ENCODE measurements around the gene HOXB2.

HOXB2 gene

DNA sequence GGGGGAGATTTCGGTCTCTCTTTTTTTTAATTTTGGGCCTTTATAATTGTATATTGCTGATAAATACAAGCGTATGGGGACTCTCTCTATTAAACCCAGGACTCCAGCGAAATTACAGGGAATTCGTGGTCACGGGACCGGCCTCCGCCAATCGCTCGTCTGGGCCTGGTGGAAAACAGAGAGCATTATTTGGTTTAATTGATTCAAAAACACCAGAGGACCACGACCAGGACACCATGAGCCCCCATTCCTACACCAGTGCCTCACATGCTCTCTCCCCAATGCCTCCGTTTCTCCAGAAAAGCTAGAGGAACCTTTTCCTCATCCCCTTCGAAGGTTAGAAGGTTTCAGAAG, at the start of gene HOXB2:
Gene HOXB2 (minus strand): TSS at position 88 of the 354 bp plus-strand sequence. CDS start 198 bp downstream, outside the sequence.
- no peak for DNase-seq (ENCODE audit: low read depth)

DNA sequence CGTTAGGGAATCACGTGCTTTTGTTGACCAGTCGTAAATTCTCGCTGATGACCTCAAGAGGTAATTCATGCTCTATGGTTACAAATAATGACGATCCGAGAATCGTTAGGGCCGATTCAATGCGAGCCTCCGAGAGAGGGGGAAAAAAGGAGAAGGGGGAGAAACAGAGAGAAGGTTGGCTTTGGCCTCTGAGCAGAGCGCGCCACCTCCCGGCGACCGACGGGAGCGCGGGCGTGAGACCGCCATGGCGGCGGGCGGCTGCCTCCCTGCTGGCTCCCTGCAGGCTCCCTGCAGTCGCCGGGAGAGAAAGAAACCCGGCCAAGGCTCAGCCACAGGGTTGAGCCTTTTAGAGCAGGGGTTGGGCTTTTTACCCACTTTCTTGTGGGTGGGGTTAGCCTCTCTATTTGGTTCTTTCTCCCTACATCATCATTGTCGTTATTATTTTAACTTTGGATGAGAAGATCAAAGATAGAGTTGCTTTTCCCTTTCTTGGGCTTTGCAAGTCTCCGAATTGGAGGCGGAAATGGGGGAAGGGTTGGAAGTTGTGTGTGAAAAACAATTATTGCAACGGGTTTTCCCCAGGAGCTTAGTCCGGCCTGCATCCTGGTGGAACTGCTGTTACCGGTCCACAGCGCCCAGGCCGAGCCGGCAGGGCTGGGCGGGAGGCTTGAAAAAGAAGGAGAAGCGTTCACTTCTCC, 49.1 kb upstream of the HOXB2 start:
- DNase-seq (ENCODE audit: low read depth) = peak; percentile 73

DNA sequence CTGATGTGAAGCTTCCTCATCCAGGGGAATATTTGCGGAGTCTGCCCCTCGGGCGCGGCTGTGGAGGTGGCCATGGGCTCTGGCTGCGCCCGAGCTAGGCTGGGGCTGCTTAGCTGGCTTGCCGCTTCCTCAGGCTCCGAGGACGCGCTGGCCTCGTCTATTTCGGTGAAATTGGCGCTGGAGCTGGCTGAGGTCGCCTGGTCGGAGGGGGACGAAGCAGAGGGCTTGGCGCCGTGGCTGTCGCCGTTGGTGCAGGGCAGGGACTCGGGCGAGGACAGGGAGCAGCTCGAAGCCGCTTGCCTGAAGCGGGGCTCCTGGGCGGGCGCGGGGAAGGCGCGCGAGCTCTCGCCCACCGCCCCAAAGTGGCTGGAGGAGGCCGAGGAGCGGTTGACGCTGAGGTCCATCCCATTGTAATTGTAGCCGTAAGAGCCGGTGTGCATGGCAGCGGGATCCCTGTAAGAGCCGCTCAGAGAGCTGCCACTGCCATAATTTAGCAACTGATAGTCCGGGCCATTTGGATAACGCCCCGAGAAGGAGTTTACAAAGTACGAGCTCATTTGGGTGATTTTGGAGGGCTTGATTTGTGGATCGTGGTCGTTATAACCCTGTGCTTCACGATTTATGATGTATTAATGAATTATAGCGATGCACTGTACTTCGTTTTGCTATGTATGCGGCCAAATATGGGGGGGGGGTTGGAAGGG, 48.4 kb upstream of the HOXB2 start, which contains the start of gene HOXB5:
Gene HOXB5 (minus strand): TSS at position 654 of the 704 bp plus-strand sequence. CDS start 97 bp downstream, at position 557.
- no peak for DNase-seq (ENCODE audit: low read depth)

DNA sequence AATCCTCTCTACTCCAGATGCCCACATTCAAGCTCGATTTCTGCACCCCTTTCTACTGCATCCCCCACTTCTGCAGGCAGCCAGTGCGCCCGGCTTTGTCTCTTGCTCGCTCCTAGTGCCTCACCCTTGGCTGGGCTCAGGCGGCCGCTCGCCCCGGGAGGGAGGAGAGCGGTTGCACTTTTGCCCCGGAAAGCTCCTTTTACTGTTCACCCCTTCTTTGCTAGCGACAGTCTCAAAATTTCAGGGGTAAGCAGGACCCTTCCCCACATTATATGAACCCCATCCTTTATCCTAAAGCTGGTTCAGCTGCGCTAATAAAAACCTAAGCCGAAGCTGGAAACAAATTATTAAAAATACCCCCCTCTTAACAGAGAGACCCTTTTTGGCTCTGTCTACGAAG, 47.7 kb upstream of the HOXB2 start:
- DNase-seq (ENCODE audit: low read depth) = no peak

DNA sequence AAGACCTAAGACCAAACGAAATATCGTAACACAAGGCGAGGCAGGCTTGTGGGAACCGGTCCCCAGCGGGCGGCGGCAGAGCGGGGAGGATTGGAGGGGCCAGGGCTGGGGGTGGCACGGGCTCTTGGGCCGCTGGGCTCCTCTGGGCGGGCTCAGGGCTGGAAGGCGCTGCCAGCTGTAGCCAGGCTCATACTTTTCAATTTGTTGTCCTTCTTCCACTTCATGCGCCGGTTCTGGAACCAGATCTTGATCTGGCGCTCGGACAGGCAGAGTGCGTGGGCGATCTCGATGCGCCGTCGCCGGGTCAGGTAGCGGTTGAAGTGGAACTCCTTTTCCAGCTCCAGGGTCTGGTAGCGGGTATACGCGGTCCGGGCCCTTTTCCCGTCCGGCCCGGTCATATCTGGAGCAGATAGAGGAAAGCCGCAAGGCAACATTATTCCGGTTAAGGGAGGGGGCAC, 47.2 kb upstream of the HOXB2 start:
- no peak for DNase-seq (ENCODE audit: low read depth)

DNA sequence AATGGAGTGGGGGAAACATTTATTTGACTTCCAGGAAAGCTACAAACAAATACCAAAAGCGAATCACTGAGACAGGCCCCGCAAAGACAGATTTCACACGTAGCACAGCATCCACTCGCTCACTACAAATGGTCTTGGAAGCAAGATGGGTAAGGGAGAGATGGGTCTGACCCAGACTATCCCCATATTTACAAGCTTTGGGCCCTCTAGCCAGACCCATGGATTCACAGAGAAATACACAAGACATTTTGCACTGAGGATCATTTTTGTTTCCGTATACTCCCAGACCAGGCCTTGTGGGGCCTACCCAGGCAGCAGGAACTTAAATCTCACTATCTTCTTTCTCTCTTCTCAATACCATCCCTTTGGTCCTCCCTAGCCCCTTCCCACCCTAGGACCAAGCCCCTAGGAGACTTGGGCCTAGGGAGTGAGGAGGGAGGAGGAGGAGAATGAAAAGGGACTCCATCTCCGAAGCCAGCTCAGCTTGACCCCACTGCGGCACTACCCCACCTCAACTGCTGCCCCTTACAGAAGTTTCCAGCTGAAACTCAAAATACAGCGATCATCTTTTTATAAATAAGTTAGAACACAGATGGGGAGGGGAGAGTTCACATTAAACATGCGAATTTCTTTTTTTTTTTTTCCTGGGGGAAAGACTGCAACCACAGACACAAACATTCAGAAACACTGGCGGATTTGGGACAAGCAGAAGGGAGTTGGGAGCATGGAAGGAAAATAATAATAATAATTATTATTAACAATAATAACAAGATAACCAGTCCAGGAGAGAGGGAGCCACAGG, 46.5 kb upstream of the HOXB2 start:
- no peak for DNase-seq (ENCODE audit: low read depth)

DNA sequence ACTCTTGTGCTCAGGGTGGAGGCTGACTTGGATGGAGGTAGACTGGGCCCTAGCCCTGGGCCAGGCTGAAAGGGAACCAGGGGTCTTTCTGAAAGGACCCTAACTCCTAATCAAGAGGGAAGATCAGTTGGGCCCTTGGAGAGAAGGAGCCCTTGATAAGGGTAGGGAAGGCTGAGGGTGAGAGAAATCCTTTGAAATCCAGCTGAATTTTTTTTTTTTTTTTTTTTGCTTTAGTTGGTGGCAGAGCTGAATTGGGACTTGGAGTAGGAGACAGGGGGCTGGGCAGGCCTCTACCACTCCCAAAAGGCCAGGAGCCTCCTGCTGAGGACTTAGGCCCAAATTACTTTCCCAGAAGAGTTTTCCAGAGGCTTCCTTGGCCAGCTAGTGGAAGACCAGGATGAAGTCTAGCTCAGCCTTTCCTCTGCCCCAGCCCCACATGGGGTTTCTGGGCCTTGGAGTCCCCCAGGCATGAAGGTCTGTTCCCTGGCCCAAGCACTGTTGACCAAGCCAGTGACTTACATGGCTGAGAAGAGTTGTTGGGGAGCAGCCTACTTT, 45.8 kb upstream of the HOXB2 start:
- DNase-seq (ENCODE audit: low read depth) = no peak

DNA sequence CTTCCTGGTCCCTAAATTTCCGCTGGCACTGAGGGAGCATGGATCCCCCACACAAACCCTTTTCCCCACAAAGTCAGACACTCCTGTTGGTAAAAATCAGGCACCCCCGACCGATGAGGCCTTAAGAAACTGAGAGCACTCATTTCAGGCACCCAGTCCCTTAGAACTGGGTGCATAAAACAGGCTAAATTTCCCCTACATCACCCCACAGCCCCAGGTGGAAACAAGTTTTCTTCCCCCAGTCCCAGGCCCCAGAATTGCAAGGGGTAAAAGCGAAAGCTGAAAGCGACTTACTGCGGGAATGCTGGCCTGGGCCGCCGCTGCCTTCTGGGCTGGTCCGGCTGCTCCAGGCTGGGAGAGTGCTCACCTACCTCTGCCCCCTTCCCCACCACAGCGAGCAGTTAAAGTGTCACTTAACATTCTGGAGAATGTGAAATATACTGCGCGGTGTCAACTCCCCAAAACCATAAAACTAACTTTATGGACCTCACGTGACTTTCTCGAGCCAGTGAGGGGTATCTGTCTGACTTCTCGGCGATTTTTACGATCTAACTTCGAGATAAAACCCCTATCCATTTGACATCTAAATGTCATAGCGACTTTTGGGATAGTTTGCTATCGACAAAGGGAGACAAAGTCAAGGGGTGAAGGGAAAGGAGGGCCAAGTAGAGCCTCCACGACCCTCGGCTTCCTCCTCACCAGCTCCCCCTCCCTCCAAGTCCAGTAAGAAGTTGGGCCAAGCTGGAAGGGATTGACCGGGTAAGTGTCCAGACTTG, 45.1 kb upstream of the HOXB2 start, which contains the start of gene HOXB3:
Gene HOXB3 (minus strand): TSS at position 411 of the 776 bp plus-strand sequence. CDS start 37,767 bp downstream, outside the sequence.
- no peak for DNase-seq (ENCODE audit: low read depth)

GRCh38 chr17:48589060-48589830, 44.3 kb upstream of the HOXB2 start:
- no peak for DNase-seq (ENCODE audit: low read depth)

- no peak for DNase-seq (ENCODE audit: low read depth)
Observed at GRCh38 chr17:48588528-48588927, 43.6 kb upstream of the HOXB2 start.

GRCh38 chr17:48588074-48588415, 43.1 kb upstream of the HOXB2 start:
- no peak for DNase-seq (ENCODE audit: low read depth)

DNA sequence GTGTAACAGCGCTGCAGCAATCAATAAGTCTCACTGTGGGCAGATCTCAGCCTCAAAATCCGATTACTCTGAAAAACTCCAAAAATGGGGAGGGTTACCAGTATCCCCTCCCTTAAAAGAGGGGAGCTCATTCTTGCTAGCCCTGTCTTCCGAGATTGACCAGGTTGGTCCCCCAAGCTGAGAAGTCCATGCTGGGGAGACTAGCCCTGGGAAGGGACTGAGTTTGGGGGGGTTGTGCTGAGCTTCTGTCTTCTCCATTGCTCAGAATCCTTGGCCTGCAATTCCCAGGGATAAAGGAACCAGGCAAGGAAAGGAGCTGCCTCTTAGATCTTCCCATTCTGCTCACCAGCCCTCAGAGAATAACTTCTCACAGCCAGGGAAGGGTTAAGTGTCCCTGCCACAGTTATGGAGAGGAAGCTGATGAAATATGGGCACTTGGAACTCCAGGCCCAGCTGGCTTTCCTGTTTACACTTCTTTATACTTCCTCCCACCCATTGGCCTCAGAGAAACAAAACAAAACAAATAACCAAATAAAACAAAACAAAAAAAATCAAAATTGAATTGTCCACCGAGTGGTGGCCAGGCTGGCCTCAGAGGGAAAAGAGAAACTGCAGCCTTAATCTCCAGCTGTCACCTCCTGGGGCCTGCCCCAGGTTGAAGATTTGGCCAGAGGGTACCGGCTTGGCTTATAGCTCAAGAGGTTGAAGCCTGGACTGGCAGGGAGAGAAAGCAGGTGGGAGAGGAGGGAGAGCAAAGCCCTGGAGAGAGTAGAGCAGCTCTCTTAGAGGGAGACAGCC, 42.6 kb upstream of the HOXB2 start:
- no peak for DNase-seq (ENCODE audit: low read depth)

DNA sequence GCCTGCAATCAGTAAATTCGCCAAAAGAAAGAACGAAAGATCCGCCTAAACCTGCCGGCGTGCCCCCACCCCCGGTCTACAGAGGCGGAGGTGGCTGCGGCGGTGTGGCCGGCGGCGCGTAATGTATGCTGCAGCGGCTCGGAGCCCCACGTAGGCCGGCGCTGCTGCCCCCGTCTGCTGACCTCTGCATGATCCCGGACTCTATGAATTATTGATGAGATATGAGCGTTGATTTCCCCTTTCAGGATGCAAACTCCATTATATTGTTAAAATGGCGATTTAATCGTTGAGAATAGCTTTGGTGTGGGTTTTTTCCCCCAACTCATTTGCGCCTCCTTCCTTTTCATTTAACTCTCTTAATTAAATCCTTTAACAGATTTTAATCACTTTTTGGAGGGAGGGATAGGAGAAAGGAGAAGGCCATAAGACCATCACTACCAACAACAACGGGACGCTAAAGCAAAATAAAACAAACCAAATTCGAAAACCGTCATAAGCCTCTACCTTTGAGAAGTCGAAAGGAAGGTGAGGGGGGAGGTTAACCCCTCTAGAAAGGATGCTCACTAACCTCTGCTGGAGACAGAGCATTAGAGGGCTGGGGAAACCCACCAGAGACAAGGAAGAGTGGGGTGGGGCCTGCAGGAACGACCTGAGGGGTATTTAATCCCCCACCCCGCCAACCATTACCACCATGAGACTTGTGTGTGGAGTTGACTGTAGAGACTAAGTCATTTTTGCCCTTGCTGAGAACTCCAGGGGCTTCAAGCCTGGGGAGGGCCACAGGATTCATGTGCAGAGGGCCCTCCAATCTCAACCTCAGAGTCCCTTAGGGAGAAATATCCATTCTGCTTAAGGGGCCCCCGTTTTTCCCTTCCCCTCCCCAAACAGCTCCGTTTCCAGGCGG, 41.7 kb upstream of the HOXB2 start:
- no peak for DNase-seq (ENCODE audit: low read depth)

DNA sequence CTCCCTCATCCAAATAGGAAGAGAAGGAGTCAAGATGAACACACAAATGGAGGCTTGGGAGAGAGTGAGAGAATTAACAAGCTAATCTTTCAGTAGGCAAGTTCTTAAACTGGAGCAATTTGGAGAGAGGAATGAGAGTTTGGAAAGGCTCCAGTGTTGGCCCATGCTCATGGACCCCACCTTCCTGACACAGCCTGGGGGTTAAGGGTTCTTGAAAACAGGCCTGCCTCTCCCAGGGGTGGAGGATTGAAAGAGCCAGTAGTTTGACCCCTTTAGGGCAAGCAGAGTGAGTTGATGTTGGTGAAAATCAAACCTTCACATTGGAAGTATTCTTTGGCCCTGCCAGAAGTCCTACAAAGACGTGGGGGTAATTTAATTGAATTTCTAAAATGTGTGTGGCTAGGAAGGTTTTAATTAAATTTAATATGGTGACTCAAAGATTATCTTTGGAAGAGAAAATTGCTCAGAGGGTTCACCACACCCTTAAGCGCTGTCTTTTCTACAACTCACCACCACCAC, 39.4 kb upstream of the HOXB2 start:
- no peak for DNase-seq (ENCODE audit: low read depth)

GRCh38 chr17:48583708-48584222, 38.9 kb upstream of the HOXB2 start:
- no peak for DNase-seq (ENCODE audit: low read depth)

- DNase-seq (ENCODE audit: low read depth) = no peak
Observed at GRCh38 chr17:48582750-48583069, 37.8 kb upstream of the HOXB2 start.

GRCh38 chr17:48579760-48580554, 35.0 kb upstream of the HOXB2 start:
- no peak for DNase-seq (ENCODE audit: low read depth)

DNA sequence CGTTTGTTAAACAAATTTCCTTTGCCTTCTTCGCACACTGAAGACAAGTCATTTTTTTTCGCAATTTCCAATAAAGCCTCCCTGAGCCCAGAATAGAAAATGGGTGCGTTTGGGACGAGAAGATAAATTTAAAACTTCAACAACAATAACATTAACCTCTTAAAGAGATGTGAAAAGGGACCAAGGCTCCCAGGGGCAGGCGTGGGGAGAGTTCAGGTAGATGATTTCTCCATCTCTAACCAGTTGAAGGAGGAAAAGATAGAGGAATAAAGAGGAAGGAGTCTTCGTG, 34.5 kb upstream of the HOXB2 start:
- DNase-seq (ENCODE audit: low read depth) = no peak
